Measurements from ENCODE around the gene CA9. TPM values are rescaled to one million over a fixed set of nuclear protein-coding genes. Genes with fewer than 3 reads are reported as not detected.
A peak's percentile ranks its signal among the peaks of the same experiment; 100 is the strongest.

The CA9 gene
- total and polyA plus RNA-seq, 2 experiments from 2014 or later = 0.27 to 2.1 TPM

GRCh38 chr9:35686222-35687203, 12.8 kb downstream of the CA9 start:
- TF ChIP-seq CTCF (IDR thresholded peaks at IDR 0.05; ENCODE audit: poor library complexity) = no peak
- no peak for TF ChIP-seq EZH2 (IDR thresholded peaks at IDR 0.05; ENCODE audit: borderline replicate concordance)
- no peak for TF ChIP-seq EZH2phosphoT487 (IDR thresholded peaks at IDR 0.05; ENCODE audit: low read depth, severe bottlenecking, unreplicated experiment)
- 76% methylated on average over 11 of the region's 11 CpGs for WGBS (ENCODE audit: low lambda C conversion rate, missing lambda C conversion rate)
- H3K9me2 ChIP-seq (replicated peaks; ENCODE audit: insufficient read depth) = no peaks in the 10 kb centered on the region
- H4K20me1 ChIP-seq (ENCODE audit: insufficient read depth, poor library complexity, severe bottlenecking) = no peaks in the 10 kb centered on the region
- no peak overlapping the region for H2AFZ ChIP-seq
- H3K36me3 ChIP-seq (replicated peaks; ENCODE audit: insufficient read depth, low read depth) = no peaks in the 10 kb centered on the region
- no peak overlapping the region for H3K27ac ChIP-seq
- DNase-seq (ENCODE audit: low spot score) = no peak
- peaks cover 3% of the 10 kb centered on the region for H3K79me2 ChIP-seq
- no peaks in the 10 kb centered on the region for H3K9me3 ChIP-seq (ENCODE audit: low read depth)
- H3K4me1 ChIP-seq (ENCODE audit: insufficient read depth) = peaks cover 16% of the 10 kb centered on the region
- no peak overlapping the region for H3K4me2 ChIP-seq
- no peak overlapping the region for H3K4me3 ChIP-seq
- H3K27me3 ChIP-seq = no peaks in the 10 kb centered on the region

DNA sequence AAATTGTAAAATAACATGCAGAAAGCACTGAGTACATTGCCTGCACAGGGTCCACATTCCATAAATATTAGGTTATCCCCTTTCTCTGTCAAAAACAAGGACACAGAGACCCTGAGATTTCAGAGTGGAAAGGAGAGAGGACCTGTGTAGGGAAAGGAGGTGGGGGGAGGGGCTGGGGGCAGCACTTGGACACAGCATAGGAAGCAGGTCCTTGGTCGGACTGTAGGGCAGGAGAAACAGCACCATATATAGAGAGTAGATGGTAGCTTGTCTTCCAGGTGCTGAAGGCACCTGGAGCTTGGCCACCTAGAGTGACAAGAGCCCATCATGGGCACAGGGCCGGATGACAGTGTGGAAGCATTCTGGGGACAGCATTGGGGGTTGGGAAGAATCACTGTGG, 13.6 kb downstream of the CA9 start:
- no peaks in the 10 kb centered on the region for H3K9me3 ChIP-seq (ENCODE audit: low read depth)
- H3K4me2 ChIP-seq = no peak overlapping the region
- H3K27me3 ChIP-seq = no peaks in the 10 kb centered on the region
- no peaks in the 10 kb centered on the region for H3K36me3 ChIP-seq (replicated peaks; ENCODE audit: insufficient read depth, low read depth)
- no peak for TF ChIP-seq EZH2 (IDR thresholded peaks at IDR 0.05; ENCODE audit: borderline replicate concordance)
- H2AFZ ChIP-seq = no peak overlapping the region
- no peaks in the 10 kb centered on the region for H4K20me1 ChIP-seq (ENCODE audit: insufficient read depth, poor library complexity, severe bottlenecking)
- 100% methylated on average over 2 of the region's 2 CpGs for WGBS (ENCODE audit: low lambda C conversion rate, missing lambda C conversion rate)
- no peak for DNase-seq (ENCODE audit: low spot score)
- H3K4me3 ChIP-seq = no peak overlapping the region
- peaks cover 3% of the 10 kb centered on the region for H3K79me2 ChIP-seq
- no peak overlapping the region for H3K27ac ChIP-seq
- no peaks in the 10 kb centered on the region for H3K9me2 ChIP-seq (replicated peaks; ENCODE audit: insufficient read depth)
- peaks cover 20% of the 10 kb centered on the region for H3K4me1 ChIP-seq (ENCODE audit: insufficient read depth)

DNA sequence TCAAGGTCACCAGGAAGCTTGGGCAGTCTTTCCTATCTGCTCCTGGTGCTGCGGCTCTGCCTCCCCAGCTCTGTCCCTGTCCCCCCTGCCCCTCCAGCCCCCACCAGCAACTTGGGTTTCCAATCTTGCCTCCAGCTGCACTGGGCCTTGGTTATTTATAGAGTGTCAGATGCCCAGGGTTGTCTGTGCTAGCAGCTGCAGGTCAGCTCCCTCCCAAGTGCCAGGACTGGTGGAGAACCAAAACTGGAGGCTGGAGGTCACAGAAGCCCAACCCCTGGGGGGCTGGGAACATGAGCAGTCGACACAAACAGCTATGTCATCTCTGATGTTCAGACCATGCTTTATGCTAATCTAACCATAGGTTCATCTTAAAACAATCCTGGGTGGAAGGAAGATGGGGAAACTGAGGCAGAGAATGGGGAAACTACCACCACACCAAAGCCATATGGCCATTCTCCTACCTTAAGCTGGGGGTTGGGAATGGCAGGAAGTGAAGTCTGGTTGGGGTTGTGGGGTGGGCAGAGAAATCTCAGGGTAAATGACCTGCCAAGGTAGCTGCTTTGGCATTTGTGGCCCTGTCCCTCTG, 14.3 kb downstream of the CA9 start:
- H3K79me2 ChIP-seq = peaks cover 3% of the 10 kb centered on the region
- WGBS (ENCODE audit: low lambda C conversion rate, missing lambda C conversion rate) = 93% methylated on average over 2 of the region's 2 CpGs

More for the DNA sequence above, 14.3 kb downstream of the CA9 start:
- Histone ChIP-seq H3K4me2 (peak overlapping the region; percentile 99), H3K27ac (peak overlapping the region; percentile 94), H3K4me1 (ENCODE audit: insufficient read depth) (peaks cover 20% of the 10 kb centered on the region), H2AFZ (no peak overlapping the region), H3K4me3 (no peak overlapping the region), H3K9me3 (ENCODE audit: low read depth) (no peaks in the 10 kb centered on the region), H4K20me1 (ENCODE audit: insufficient read depth, poor library complexity, severe bottlenecking) (no peaks in the 10 kb centered on the region), H3K36me3 (replicated peaks; ENCODE audit: insufficient read depth, low read depth) (no peaks in the 10 kb centered on the region), H3K27me3 (no peaks in the 10 kb centered on the region), H3K9me2 (replicated peaks; ENCODE audit: insufficient read depth) (no peaks in the 10 kb centered on the region)
- TF ChIP-seq CTCF (IDR thresholded peaks at IDR 0.05; ENCODE audit: poor library complexity) = no peak
- no peak for TF ChIP-seq EZH2 (IDR thresholded peaks at IDR 0.05; ENCODE audit: borderline replicate concordance)
- TF ChIP-seq EZH2phosphoT487 (IDR thresholded peaks at IDR 0.05; ENCODE audit: low read depth, severe bottlenecking, unreplicated experiment) = no peak
- no peak for DNase-seq (ENCODE audit: low spot score)
